GM18858 (cell line): Measurements from ENCODE around the gene SLC43A2.
A peak's percentile ranks its signal among the peaks of the same experiment; 100 is the strongest.
"Not testable (repeated sequence)": the region's sequence is repeated elsewhere in the genome, so short reads cannot be mapped to it uniquely, and the experiment has no call there.

ENCODE experiments used
- ATAC-seq: cut with Tn5 transposase; IDR thresholded peaks from one replicate; pipeline ENCODE4 v1.9.1; 2021; ENCODE audit not compliant: unreplicated experiment

SLC43A2 gene

GRCh38 chr17:1627982-1628855, at the start of gene SLC43A2:
TSS of gene SLC43A2 (minus strand) at chr17:1628834. CDS start at chr17:1627874, 960 bp downstream.
- ATAC-seq, result no peak

- no peak for ATAC-seq
Observed at GRCh38 chr17:1676401-1676800, 47.8 kb upstream of the SLC43A2 start.

GRCh38 chr17:1673041-1673785, 44.6 kb upstream of the SLC43A2 start:
- ATAC-seq, result no peak

- not testable (repeated sequence) for ATAC-seq
Observed at GRCh38 chr17:1663934-1664333, 35.3 kb upstream of the SLC43A2 start.

GRCh38 chr17:1661045-1661444, 32.4 kb upstream of the SLC43A2 start:
- ATAC-seq, result no peak

- no peak for ATAC-seq
Observed at GRCh38 chr17:1658100-1658499, 29.5 kb upstream of the SLC43A2 start.

GRCh38 chr17:1653735-1654134, 25.1 kb upstream of the SLC43A2 start:
- ATAC-seq, result no peak

GRCh38 chr17:1652794-1653193, 24.2 kb upstream of the SLC43A2 start:
- ATAC-seq, result not testable (repeated sequence)

- ATAC-seq, result no peak
Observed at GRCh38 chr17:1651559-1651844, 22.9 kb upstream of the SLC43A2 start.

- no peak for ATAC-seq
Observed at GRCh38 chr17:1650731-1651558, 22.3 kb upstream of the SLC43A2 start.

GRCh38 chr17:1649844-1650501, 21.3 kb upstream of the SLC43A2 start, which contains the start of gene RILP:
TSS of gene RILP (minus strand) at chr17:1649866. CDS start at chr17:1649804, 62 bp downstream.
- no peak for ATAC-seq

GRCh38 chr17:1648963-1649843, 20.6 kb upstream of the SLC43A2 start:
- ATAC-seq, result peak; percentile 36

- peak; percentile 1 for ATAC-seq
Observed at GRCh38 chr17:1648173-1648962, 19.7 kb upstream of the SLC43A2 start.

GRCh38 chr17:1647802-1648171, 19.2 kb upstream of the SLC43A2 start:
- no peak for ATAC-seq

GRCh38 chr17:1646199-1646875, 17.7 kb upstream of the SLC43A2 start:
- no peak for ATAC-seq

GRCh38 chr17:1645207-1646171, 16.9 kb upstream of the SLC43A2 start, which contains the start of gene SCARF1:
TSS of gene SCARF1 (minus strand) at chr17:1645732. CDS start at chr17:1645697, 35 bp downstream.
- no peak for ATAC-seq

GRCh38 chr17:1644493-1645206, 16.0 kb upstream of the SLC43A2 start:
- no peak for ATAC-seq
